ENCODE results near the gene C11orf65. TPM values are rescaled to one million over a fixed set of nuclear protein-coding genes. Genes with fewer than 3 reads are reported as not detected.

The C11orf65 gene
- total and polyA plus RNA-seq, 2 donors (not counting 1 experiment from before 2014, with no cell fraction given) = 0.25 to 1.4 TPM

GRCh38 chr11:108516125-108516524 is 48.8 kb upstream of the C11orf65 start:
- H3K4me1 ChIP-seq (ENCODE audit: control insufficient read depth in 2 of 2, insufficient read depth in 2 of 2, low read length in 2 of 2) = no peaks in the 10 kb centered on the region
- DNase-seq (no peak), ATAC-seq (ENCODE audit: low read depth) (no peak)
- peaks cover 0 to 5% (median 0%) of the 10 kb centered on the region in 4 experiments for H3K27me3 ChIP-seq (replicated peaks in 1 of 4; ENCODE audit: control extremely low read depth in 1 of 4, control insufficient read depth in 3 of 4, insufficient read depth in 4 of 4, low read length in 3 of 4)
- no peaks in the 10 kb centered on the region for H3K4me1 Mint-ChIP-seq
- POLR2A ChIA-PET = no interaction called here
- H4K20me1 ChIP-seq (ENCODE audit: control insufficient read depth, insufficient read depth, low read length, poor library complexity, severe bottlenecking) = no peaks in the 10 kb centered on the region
- no peaks in the 10 kb centered on the region for H3K79me2 ChIP-seq (ENCODE audit: control insufficient read depth, insufficient read depth, low read length)
- no peaks in the 10 kb centered on the region for H3K36me3 ChIP-seq (replicated peaks in 1 of 2; ENCODE audit: control extremely low read depth in 1 of 2, control insufficient read depth in 1 of 2, extremely low read depth in 1 of 2, insufficient read depth in 2 of 2, low read length in 1 of 2)
- H3K9ac ChIP-seq (ENCODE audit: low read length) = no peak overlapping the region
- H3K4me3 ChIP-seq (ENCODE audit: control extremely low read depth in 1 of 5, extremely low read depth in 1 of 5, insufficient read depth in 1 of 5, low read depth in 2 of 5, low read length in 4 of 5) = no peak overlapping the region
- TF ChIP-seq EZH2 (IDR thresholded peaks at IDR 0.05; ENCODE audit: borderline replicate concordance, insufficient read depth, low read depth, low read length, poor library complexity, severe bottlenecking) (no peak), CTCF (IDR thresholded peaks at IDR 0.05) (no peak)
- 100% methylated on average over 2 of the region's 4 CpGs for WGBS (ENCODE audit: insufficient coverage)
- CTCF ChIA-PET = no interaction called here
- no peak overlapping the region for H3K4me2 ChIP-seq (replicated peaks; ENCODE audit: low read depth, low read length, poor library complexity, severe bottlenecking)
- H3K27me3 Mint-ChIP-seq = peaks cover 22% of the 10 kb centered on the region
- H3K4me3 Mint-ChIP-seq = no peak overlapping the region
- no peak overlapping the region for H3K27ac Mint-ChIP-seq
- no peaks in the 10 kb centered on the region for H3K9me3 Mint-ChIP-seq (ENCODE audit: insufficient read depth)
- peaks cover 0 to 2% (median 0%) of the 10 kb centered on the region in 3 donors for H3K9me3 ChIP-seq (ENCODE audit: control extremely low read depth in 1 of 3, control insufficient read depth in 2 of 3, insufficient read depth in 1 of 3, low read length in 2 of 3)
- intact Hi-C loops (cut with micrococcal nuclease) = no loop called here
- no peak overlapping the region for H3K27ac ChIP-seq (ENCODE audit: low read length in 2 of 2)
- H2AFZ ChIP-seq (ENCODE audit: insufficient read depth, low read depth, low read length, poor library complexity, severe bottlenecking) = no peak overlapping the region

- Mint-ChIP-seq H3K4me3 (no peak overlapping the region), H3K9me3 (ENCODE audit: insufficient read depth) (peaks cover 2% of the 10 kb centered on the region), H3K27me3 (peaks cover 18% of the 10 kb centered on the region), H3K4me1 (no peaks in the 10 kb centered on the region), H3K27ac (no peak overlapping the region)
- Histone ChIP-seq H2AFZ (ENCODE audit: insufficient read depth, low read depth, low read length, poor library complexity, severe bottlenecking) (no peak overlapping the region), H3K27ac (ENCODE audit: low read length in 2 of 2) (no peak overlapping the region), H3K27me3 (replicated peaks in 1 of 4; ENCODE audit: control extremely low read depth in 1 of 4, control insufficient read depth in 3 of 4, insufficient read depth in 4 of 4, low read length in 3 of 4) (peaks cover 0 to 5% (median 0%) of the 10 kb centered on the region in 4 experiments), H3K4me2 (replicated peaks; ENCODE audit: low read depth, low read length, poor library complexity, severe bottlenecking) (no peak overlapping the region), H3K4me3 (ENCODE audit: control extremely low read depth in 1 of 5, extremely low read depth in 1 of 5, insufficient read depth in 1 of 5, low read depth in 2 of 5, low read length in 4 of 5) (no peak overlapping the region), H3K9ac (ENCODE audit: low read length) (no peak overlapping the region), H3K9me3 (ENCODE audit: control extremely low read depth in 1 of 3, control insufficient read depth in 2 of 3, insufficient read depth in 1 of 3, low read length in 2 of 3) (no peaks in the 10 kb centered on the region), H3K36me3 (replicated peaks in 1 of 2; ENCODE audit: control extremely low read depth in 1 of 2, control insufficient read depth in 1 of 2, extremely low read depth in 1 of 2, insufficient read depth in 2 of 2, low read length in 1 of 2) (no peaks in the 10 kb centered on the region), H3K79me2 (ENCODE audit: control insufficient read depth, insufficient read depth, low read length) (no peaks in the 10 kb centered on the region), H4K20me1 (ENCODE audit: control insufficient read depth, insufficient read depth, low read length, poor library complexity, severe bottlenecking) (no peaks in the 10 kb centered on the region), H3K4me1 (ENCODE audit: control insufficient read depth in 2 of 2, insufficient read depth in 2 of 2, low read length in 2 of 2) (no peaks in the 10 kb centered on the region)
- intact Hi-C loops (cut with micrococcal nuclease) = no loop called here
- CTCF ChIA-PET = no interaction called here
- DNase-seq = no peak
- no peak for ATAC-seq (ENCODE audit: low read depth)
- TF ChIP-seq EZH2 (IDR thresholded peaks at IDR 0.05; ENCODE audit: borderline replicate concordance, insufficient read depth, low read depth, low read length, poor library complexity, severe bottlenecking) (no peak), CTCF (IDR thresholded peaks at IDR 0.05) (no peak)
- WGBS (ENCODE audit: insufficient coverage) = no CpG with 5 or more reads among the region's 2 CpGs
- POLR2A ChIA-PET = no interaction called here
These were observed 45.4 kb upstream of the C11orf65 start for GRCh38 chr11:108512708-108513107.
